ENCODE measurements around the gene ZNF689.

DNA sequence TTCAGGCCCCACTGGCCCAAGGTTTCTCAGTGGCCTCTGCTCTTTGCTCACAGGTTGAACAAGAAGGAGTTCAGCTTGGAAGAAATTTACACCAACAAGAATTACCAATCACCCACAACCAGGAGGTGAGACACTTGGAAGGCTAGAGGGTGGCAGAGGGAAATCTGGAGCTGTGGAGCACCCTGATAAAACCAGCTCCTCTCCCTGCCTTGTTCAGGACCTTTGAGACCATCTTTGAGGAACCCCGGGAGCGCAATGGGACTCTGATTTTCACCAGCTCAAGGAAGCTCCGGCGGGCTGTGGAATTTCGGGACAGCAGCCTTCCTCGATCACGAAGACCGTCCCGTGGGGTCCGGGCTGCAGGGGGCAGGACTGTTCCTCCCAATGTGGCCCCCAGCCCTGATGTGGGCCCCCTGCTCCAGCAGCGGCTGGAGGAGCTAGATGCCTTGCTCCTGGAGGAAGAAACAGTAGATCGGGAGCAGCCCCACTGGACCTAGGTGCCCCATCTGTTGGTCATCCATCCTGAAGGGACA, 45.7 kb upstream of the ZNF689 start:
- no peak for TF ChIP-seq EZH2 (IDR thresholded peaks at IDR 0.05; ENCODE audit: borderline replicate concordance, low read length)
- TF ChIP-seq, protein P1, sequence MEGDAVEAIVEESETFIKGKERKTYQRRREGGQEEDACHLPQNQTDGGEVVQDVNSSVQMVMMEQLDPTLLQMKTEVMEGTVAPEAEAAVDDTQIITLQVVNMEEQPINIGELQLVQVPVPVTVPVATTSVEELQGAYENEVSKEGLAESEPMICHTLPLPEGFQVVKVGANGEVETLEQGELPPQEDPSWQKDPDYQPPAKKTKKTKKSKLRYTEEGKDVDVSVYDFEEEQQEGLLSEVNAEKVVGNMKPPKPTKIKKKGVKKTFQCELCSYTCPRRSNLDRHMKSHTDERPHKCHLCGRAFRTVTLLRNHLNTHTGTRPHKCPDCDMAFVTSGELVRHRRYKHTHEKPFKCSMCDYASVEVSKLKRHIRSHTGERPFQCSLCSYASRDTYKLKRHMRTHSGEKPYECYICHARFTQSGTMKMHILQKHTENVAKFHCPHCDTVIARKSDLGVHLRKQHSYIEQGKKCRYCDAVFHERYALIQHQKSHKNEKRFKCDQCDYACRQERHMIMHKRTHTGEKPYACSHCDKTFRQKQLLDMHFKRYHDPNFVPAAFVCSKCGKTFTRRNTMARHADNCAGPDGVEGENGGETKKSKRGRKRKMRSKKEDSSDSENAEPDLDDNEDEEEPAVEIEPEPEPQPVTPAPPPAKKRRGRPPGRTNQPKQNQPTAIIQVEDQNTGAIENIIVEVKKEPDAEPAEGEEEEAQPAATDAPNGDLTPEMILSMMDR (IDR thresholded peaks at IDR 0.05; ENCODE audit: low read length) = no peak
